Subcutaneous adipose tissue (tissue), 4 donors: Measurements from ENCODE around the gene ENPP7. TPM values are rescaled to one million over a fixed set of nuclear protein-coding genes. Genes with fewer than 3 reads are reported as not detected.

Source experiments
- total RNA-seq, 4 donors: library from RNA; depleted of rRNA; stranded (reverse); fragments of >200 nt; gene quantifications; one replicate each; pipeline ENCODE4 v1.1.0, GENCODE V29; 2016
- TF ChIP-seq, protein P1 (sequence below): fragments of 450-650 bp; IDR thresholded peaks from one replicate; pipeline ENCODE4 v1.5.1; 2016; ENCODE audit warnings: low read depth, mild to moderate bottlenecking, control low read depth, antibody characterized with exemption, moderate library complexity

The ENPP7 gene
- total RNA-seq, 4 donors from 2014 or later: not detected

GRCh38 chr17:79747508-79748294, 17.0 kb downstream of the ENPP7 start:
- TF ChIP-seq, protein P1, sequence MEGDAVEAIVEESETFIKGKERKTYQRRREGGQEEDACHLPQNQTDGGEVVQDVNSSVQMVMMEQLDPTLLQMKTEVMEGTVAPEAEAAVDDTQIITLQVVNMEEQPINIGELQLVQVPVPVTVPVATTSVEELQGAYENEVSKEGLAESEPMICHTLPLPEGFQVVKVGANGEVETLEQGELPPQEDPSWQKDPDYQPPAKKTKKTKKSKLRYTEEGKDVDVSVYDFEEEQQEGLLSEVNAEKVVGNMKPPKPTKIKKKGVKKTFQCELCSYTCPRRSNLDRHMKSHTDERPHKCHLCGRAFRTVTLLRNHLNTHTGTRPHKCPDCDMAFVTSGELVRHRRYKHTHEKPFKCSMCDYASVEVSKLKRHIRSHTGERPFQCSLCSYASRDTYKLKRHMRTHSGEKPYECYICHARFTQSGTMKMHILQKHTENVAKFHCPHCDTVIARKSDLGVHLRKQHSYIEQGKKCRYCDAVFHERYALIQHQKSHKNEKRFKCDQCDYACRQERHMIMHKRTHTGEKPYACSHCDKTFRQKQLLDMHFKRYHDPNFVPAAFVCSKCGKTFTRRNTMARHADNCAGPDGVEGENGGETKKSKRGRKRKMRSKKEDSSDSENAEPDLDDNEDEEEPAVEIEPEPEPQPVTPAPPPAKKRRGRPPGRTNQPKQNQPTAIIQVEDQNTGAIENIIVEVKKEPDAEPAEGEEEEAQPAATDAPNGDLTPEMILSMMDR: no peak

DNA sequence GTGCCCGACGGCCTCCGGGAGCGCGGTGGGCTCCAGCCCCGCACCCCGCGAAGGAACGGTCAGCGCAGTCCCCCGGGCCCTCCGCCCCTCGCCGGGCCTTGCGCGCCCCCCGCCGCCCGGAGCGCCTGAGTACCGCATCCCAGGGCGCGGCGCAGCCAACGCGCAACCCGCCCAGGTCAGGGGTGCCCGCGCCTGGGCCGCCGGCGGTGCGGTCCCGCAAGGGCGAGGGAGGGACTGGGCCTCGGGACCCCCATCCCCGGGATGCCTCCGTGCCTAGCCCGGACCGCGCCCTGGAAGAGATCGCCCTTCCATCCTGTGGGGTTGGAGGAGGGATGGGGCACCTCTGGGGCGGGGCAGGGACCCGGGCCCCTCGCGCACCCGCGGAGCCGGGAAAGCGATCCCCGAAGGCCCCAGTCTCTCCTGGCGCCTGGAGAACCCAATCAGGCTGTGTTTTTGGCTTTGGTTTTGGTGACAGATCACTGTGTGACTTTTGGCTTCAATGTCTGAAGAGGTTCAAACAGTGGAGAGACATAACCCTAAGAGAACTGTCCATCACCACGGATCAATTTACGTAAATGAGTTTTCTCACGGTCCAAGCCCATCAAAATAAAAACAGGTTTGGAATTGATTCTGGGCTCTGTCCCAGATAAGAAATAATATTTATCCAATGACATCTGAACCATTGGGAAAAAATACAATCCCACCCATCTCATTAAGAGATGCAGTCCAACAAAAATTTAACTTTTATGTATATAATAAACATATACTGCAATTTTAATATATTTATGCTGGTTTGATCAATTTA, 17.8 kb downstream of the ENPP7 start:
- TF ChIP-seq, protein P1: no peak

DNA sequence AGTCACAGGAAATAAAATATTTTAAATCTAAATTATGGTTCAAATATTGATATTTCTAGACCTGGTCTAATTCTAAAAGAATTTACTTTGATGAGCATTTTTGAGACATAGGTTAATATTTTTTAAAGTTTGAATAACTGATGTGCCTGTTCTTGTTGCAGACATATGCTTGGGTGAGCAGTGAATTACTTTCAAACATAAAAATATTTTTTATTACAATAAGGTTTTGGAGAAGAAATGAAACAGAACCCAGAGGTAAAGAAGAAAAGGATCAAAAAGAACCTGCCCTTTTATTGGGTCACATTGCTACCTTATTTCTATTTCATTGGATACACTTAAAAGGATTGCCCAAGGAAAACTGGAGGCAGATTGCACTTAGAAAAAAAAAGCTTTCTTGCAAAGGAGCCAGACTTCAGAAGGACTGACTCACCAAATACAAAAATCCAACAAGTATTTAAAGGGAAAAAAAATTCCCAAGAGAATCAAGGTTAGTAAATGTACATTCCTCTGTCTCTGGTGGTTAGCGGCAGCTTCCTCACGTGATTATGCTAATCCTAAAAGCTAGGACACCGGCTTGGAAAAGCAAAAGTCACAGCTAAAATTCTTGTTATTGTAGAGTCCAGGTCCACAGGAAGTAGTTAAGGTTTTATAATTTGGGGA, 18.5 kb downstream of the ENPP7 start:
- TF ChIP-seq, protein P1: no peak

- TF ChIP-seq, protein P1: no peak
These were observed 19.2 kb downstream of the ENPP7 start for GRCh38 chr17:79749958-79750357.

GRCh38 chr17:79750650-79751545, 20.2 kb downstream of the ENPP7 start:
- TF ChIP-seq, protein P1: no peak

DNA sequence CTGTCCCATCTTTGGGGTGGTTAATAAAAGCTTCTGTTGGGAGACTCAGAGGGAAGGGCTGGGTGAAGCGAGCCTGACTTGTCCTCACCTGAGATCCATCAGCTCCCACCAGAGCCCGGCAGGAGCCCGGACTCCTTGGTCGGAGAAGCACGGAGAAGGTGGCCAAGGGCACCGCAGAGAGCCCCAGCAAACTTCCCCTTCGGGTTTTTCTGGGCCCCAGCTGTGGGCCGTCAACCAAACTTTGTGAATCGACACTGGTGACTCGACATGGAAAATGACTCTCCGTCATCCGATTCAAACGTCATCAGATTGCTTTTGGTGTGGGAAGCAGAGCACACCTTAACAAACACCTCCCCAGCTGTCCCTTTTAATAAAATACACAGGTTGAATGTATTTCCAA, 21.4 kb downstream of the ENPP7 start:
- TF ChIP-seq, protein P1: no peak
